ENCODE data around the gene ULBP1. TPM values are rescaled to one million over a fixed set of nuclear protein-coding genes. Genes with fewer than 3 reads are reported as not detected.
A peak's percentile ranks its signal among the peaks of the same experiment; 100 is the strongest.
"Not testable (repeated sequence)": the region's sequence is repeated elsewhere in the genome, so short reads cannot be mapped to it uniquely, and the experiment has no call there.

Gene ULBP1
- total and polyA plus RNA-seq, 8 donors: 1.1 to 6.0 (median 3.8) TPM

DNA sequence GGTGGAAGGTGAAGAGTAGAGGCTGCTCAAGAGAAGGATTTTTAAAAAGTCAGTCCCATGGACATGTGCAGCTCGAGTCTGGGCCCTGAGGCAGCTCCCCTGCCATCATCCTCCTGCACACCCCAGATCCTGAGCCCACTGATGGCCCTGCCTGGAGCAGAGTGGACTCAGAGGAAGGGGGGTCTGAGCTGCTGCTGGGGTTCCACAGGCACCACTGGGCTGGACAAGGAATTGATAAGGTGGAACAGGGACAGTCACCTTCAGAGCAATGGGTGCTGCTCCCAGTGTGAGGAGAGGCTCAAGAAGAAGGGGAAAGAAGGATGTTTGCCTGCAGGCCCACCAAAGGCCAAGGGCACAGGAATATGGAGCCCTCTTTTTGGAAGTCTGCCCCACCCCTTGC, 15.7 kb upstream of the ULBP1 start:
- Histone ChIP-seq H3K27me3 (peaks cover 19 to 55% of the 10 kb centered on the region in 2 donors), H3K27ac (no peak overlapping the region), H3K4me3 (no peak overlapping the region), H3K9me3 (no peaks in the 10 kb centered on the region), H3K36me3 (no peaks in the 10 kb centered on the region), H3K4me1 (no peaks in the 10 kb centered on the region)
- TF ChIP-seq, protein P1, sequence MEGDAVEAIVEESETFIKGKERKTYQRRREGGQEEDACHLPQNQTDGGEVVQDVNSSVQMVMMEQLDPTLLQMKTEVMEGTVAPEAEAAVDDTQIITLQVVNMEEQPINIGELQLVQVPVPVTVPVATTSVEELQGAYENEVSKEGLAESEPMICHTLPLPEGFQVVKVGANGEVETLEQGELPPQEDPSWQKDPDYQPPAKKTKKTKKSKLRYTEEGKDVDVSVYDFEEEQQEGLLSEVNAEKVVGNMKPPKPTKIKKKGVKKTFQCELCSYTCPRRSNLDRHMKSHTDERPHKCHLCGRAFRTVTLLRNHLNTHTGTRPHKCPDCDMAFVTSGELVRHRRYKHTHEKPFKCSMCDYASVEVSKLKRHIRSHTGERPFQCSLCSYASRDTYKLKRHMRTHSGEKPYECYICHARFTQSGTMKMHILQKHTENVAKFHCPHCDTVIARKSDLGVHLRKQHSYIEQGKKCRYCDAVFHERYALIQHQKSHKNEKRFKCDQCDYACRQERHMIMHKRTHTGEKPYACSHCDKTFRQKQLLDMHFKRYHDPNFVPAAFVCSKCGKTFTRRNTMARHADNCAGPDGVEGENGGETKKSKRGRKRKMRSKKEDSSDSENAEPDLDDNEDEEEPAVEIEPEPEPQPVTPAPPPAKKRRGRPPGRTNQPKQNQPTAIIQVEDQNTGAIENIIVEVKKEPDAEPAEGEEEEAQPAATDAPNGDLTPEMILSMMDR (IDR thresholded peaks at IDR 0.05): no peak
- ATAC-seq: no peak
- no peak for DNase-seq
- intact Hi-C loops (cut with DNase I): no loop called here

DNA sequence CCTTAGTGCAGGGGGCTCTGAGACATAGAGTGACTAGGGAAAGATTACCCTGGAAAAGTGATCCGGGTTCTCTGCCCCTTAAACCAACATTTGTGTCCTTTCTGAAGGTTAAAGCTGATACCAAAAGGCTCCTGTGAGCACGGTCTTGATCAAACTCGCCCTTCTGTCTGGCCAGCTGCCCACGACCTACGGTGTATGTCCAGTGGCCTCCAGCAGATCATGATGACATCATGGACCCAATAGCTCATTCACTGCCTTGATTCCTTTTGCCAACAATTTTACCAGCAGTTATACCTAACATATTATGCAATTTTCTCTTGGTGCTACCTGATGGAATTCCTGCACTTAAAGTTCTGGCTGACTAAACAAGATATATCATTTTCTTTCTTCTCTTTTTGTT, 15.1 kb upstream of the ULBP1 start:
- H3K27ac ChIP-seq: no peak overlapping the region
- peaks cover 25 to 58% of the 10 kb centered on the region in 2 donors for H3K27me3 ChIP-seq
- TF ChIP-seq, protein P1 (IDR thresholded peaks at IDR 0.05): no peak

DNA sequence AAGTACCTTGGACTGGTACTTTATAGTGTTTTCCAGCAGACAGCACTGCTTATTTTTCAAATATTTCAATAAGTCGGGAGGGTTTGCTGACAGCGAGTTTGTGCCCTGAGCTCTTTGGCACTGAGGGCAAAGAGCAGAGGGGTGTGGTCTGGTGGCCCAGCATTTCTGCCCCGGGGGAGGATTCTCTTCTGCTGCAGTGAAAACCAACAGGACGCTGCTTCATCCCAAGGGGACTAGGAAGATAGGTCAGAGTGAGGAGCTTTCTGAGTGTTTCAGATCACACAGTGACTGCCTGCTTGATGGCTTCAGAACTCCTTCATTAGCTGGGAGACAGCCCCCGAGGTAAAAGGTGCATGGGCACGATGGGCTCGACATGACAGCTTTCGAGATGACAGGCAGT, 13.3 kb upstream of the ULBP1 start:
- no peak overlapping the region for H3K27ac ChIP-seq
- TF ChIP-seq, protein P1 (IDR thresholded peaks at IDR 0.05): no peak
- intact Hi-C loops (cut with DNase I): no loop called here

More for the DNA sequence above, 15.1 kb upstream of the ULBP1 start:
- H3K4me3 ChIP-seq: no peak overlapping the region
- ATAC-seq: no peak
- no peaks in the 10 kb centered on the region for H3K36me3 ChIP-seq
- no peak for DNase-seq
- H3K4me1 ChIP-seq: no peaks in the 10 kb centered on the region
- intact Hi-C loops (cut with DNase I): no loop called here
- H3K9me3 ChIP-seq: no peaks in the 10 kb centered on the region

DNA sequence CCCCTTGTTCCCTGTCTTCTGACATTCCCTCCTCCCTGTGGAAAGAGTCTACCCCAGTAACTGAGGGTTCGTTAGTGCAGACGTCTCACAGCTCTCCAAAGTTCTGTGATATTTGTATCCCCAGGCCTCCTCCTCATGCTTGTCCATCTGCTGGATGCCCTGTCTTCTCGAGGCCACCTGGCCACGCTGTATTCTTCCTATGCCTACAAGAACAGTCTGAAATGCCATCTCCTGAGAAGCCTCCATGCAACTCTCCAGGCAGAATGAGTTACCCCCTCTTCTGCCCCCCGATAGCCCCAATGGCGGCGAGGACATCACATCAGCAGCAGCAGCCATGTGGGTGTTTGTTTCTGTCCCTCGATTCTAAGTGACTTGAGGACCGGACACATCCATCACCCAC, 12.6 kb upstream of the ULBP1 start:
- TF ChIP-seq, protein P1 (IDR thresholded peaks at IDR 0.05): no peak
- intact Hi-C loops (cut with DNase I): no loop called here
- DNase-seq (no peak), ATAC-seq (no peak)
- H3K27ac ChIP-seq: no peak overlapping the region
- H3K9me3 ChIP-seq: no peaks in the 10 kb centered on the region
- no peaks in the 10 kb centered on the region for H3K36me3 ChIP-seq
- H3K4me1 ChIP-seq: no peaks in the 10 kb centered on the region
- H3K4me3 ChIP-seq: no peak overlapping the region
- H3K27me3 ChIP-seq: peaks cover 42 to 83% of the 10 kb centered on the region in 2 donors

More for the DNA sequence above, 13.3 kb upstream of the ULBP1 start:
- H3K4me1 ChIP-seq: no peaks in the 10 kb centered on the region
- no peaks in the 10 kb centered on the region for H3K9me3 ChIP-seq
- H3K4me3 ChIP-seq: no peak overlapping the region
- peaks cover 36 to 76% of the 10 kb centered on the region in 2 donors for H3K27me3 ChIP-seq
- no peaks in the 10 kb centered on the region for H3K36me3 ChIP-seq
- DNase-seq: no peak
- ATAC-seq: no peak

DNA sequence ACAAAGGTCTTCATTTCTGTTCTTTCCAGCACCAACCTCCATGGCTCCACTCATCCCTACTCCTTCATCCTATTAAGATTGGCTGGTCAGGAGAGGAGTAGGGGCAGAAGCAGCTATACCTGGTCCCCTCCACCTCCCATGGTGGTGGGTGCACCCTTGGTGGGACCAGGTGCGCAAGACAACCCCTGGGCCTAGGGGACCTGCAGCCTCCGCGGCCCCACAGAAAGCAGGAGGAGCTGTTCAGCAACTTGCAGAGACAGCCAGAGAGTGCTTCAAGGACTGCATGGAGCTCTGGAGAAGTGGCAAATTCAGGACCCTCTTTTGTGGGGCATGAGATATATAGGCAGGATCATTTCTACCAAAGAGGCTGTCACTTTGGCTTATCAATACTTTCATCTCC, 12.1 kb upstream of the ULBP1 start:
- Histone ChIP-seq H3K9me3 (no peaks in the 10 kb centered on the region), H3K27ac (no peak overlapping the region), H3K27me3 (peaks cover 45 to 88% of the 10 kb centered on the region in 2 donors), H3K4me3 (no peak overlapping the region), H3K4me1 (no peaks in the 10 kb centered on the region), H3K36me3 (no peaks in the 10 kb centered on the region)
- DNase-seq (no peak), ATAC-seq (no peak)
- TF ChIP-seq, protein P1 (IDR thresholded peaks at IDR 0.05): no peak
- intact Hi-C loops (cut with DNase I): no loop called here

DNA sequence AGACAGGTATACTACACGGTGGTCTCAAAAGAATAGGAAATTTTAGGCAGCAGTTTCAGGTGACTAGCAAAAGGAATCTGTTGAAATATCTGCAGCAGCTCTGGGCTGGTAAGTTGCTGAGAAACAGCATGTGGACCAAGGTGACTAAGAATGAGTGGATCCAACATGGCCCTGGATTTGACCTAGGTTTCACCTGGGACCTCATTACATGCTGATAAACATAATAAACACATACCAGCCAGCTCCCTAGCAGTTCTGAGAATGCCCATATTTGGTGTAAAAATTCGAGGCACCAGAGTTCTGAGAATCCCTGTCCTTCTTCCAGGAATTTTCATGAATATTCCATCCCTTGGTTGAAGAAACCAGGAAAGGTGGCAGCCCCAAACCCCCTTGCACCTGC, 10.4 kb upstream of the ULBP1 start:
- H3K9me3 ChIP-seq; H3K4me3 ChIP-seq; H3K27ac ChIP-seq; H3K36me3 ChIP-seq; DNase-seq; H3K4me1 ChIP-seq; ATAC-seq; intact Hi-C loops (cut with DNase I): not testable (repeated sequence)
- H3K27me3 ChIP-seq: peaks cover 61 to 100% of the 10 kb centered on the region in 2 donors

DNA sequence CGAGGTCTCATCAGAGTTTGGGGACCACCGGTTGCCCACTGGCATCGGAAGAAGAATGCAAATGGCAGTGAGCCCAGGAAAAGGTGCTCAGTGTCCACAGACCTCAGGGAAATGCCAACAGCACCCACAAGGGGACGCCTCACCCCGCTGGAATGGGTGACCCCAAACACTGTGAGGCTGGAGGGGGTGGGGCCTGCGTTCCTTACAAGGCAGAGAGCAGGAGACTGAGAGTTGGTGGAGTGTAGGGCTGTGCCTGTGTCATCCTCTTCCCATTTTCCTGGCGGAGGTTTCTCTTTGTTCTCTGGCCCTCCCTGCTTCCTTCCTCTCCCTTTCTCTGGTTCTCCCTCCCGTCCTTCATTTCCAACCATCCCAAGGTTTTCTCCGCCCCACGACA, 9.8 kb upstream of the ULBP1 start:
- H3K9me3 ChIP-seq; H3K4me1 ChIP-seq; H3K27ac ChIP-seq; H3K36me3 ChIP-seq; intact Hi-C loops (cut with DNase I); H3K4me3 ChIP-seq; DNase-seq: not testable (repeated sequence)
- peaks cover 55 to 100% of the 10 kb centered on the region in 2 donors for H3K27me3 ChIP-seq
- ATAC-seq: peak; percentile 84

DNA sequence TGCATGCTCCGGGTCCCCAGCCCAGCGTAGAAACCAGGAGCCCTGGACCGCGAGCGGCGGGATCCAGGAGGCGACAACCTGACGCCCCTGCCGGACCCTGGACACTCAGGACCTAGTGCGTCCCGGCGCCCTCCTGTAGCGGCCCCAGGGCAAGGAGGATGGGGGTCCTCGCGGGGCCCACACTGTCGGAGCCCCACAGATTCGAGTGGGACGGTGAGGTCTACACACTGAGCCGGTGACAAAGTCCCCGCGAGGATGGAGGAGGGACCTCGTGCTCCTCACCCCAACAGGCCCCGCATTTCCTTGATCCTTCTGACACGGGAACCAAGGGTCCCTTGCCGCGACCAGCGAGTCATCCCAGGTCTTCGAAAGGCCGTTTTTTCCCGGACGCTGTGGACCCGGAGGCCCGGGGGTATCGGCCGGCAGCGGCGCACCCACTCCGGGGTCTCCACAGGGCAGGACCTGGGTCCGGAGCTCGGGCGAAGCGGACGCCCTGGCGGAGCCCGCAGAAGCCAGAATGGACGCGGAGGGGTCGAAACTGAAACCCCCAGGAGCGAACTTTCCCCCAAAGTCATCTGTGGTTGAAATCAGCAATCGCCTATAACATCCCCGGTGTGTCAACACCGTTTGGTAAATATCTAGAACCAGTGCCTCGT, 9.3 kb upstream of the ULBP1 start:
- H3K9me3 ChIP-seq; ATAC-seq; intact Hi-C loops (cut with DNase I); H3K27ac ChIP-seq; DNase-seq; H3K4me3 ChIP-seq; H3K4me1 ChIP-seq; H3K36me3 ChIP-seq: not testable (repeated sequence)
- H3K27me3 ChIP-seq: peaks cover 53 to 100% of the 10 kb centered on the region in 2 donors
